SK-N-SH (cell line): ENCODE results near the gene VPS13A. TPM values are rescaled to one million over a fixed set of nuclear protein-coding genes. Genes with fewer than 3 reads are reported as not detected.

Source experiments
- CTCF ChIA-PET: fragments of 300-600, 350-600 bp; formaldehyde crosslinking; extraction: SDS; loops from one replicate; lab custom pipeline; 2021; lab: Yijun Ruan, JAX
- POLR2A ChIA-PET: fragments of 350-600 bp; sonication (Branson Sonifier 250); formaldehyde crosslinking; extraction: SDS; loops from one replicate; lab custom pipeline; 2020; ENCODE audit warnings: antibody characterized with exemption, inconsistent platforms; lab: Yijun Ruan, JAX
- DNase-seq: peaks from one replicate; pipeline ENCODE4 v3.0.0; 2012
- H2AFZ ChIP-seq: fragments of 200-600 bp; sonication (generic); 2 replicates; pipeline ENCODE4 v1.8.1; 2016; ENCODE audit warnings: antibody characterized with exemption, mild to moderate bottlenecking, low read depth
- H3F3A ChIP-seq: fragments of 200-600 bp; sonication (generic); replicated peaks from 2 replicates; pipeline ENCODE3; 2016; ENCODE audit warnings: antibody characterized with exemption, mild to moderate bottlenecking; ENCODE audit not compliant: insufficient read depth
- H3K27ac ChIP-seq, 2 experiments: fragments of 200-500 bp in 1 of 2; fragments of 200-600 bp in 1 of 2; sonication (Bioruptor generic) in 1 of 2; sonication (generic), shearing (Covaris generic) in 1 of 2; 2 replicates each; pipeline versions ENCODE4 v1.5.1 to v1.6.1; 2014 to 2016; ENCODE audit warnings: low read depth in 2 of 2, inconsistent platforms in 1 of 2, low read length in 1 of 2, mild to moderate bottlenecking in 1 of 2, mixed read lengths in 1 of 2
- H3K27me3 ChIP-seq: fragments of 200-600 bp; sonication (generic), shearing (Covaris generic); 2 replicates; pipeline ENCODE4 v1.6.1; 2016; ENCODE audit warnings: mixed run types; ENCODE audit not compliant: insufficient read depth
- H3K36me3 ChIP-seq, 2 experiments: fragments of 200-500 bp in 1 of 2; fragments of 200-600 bp in 1 of 2; sonication (Bioruptor generic) in 1 of 2; sonication (generic) in 1 of 2; replicated peaks in 1 of 2; 2 replicates each; pipeline versions ENCODE3 to v1.5.1; 2014 to 2016; ENCODE audit warnings: low read length in 1 of 2, mild to moderate bottlenecking in 1 of 2; ENCODE audit not compliant: insufficient read depth in 2 of 2, control insufficient read depth in 1 of 2
- H3K4me1 ChIP-seq, 2 experiments: fragments of 200-500 bp in 1 of 2; fragments of 200-600 bp in 1 of 2; sonication (Bioruptor generic) in 1 of 2; sonication (generic), shearing (Covaris generic) in 1 of 2; 2 replicates each; pipeline versions ENCODE4 v1.5.1 to v1.6.1; 2014 to 2016; ENCODE audit warnings: low read depth in 1 of 2, low read length in 1 of 2, mixed run types in 1 of 2; ENCODE audit not compliant: insufficient read depth in 2 of 2, control insufficient read depth in 1 of 2
- H3K4me2 ChIP-seq: fragments of 200-600 bp; sonication (generic), shearing (Covaris generic); 2 replicates; pipeline ENCODE4 v1.6.1; 2017; ENCODE audit warnings: mixed run types
- H3K4me3 ChIP-seq, 2 experiments: fragments of 200-500 bp in 1 of 2; fragments of 200-600 bp in 1 of 2; sonication (Bioruptor generic) in 1 of 2; sonication (generic), shearing (Covaris generic) in 1 of 2; 2 replicates each; pipeline versions ENCODE4 v1.5.1 to v1.8.1; 2014 to 2016; ENCODE audit warnings: low read depth in 2 of 2, inconsistent platforms in 1 of 2, low read length in 1 of 2, mild to moderate bottlenecking in 1 of 2, mixed read lengths in 1 of 2, moderate library complexity in 1 of 2
- H3K79me2 ChIP-seq: fragments of 200-600 bp; sonication (generic); 2 replicates; pipeline ENCODE4 v1.8.1; 2017; ENCODE audit warnings: mild to moderate bottlenecking; ENCODE audit not compliant: insufficient read depth
- H3K9ac ChIP-seq: fragments of 200-600 bp; sonication (generic); 2 replicates; pipeline ENCODE4 v1.6.1; 2017; ENCODE audit warnings: mixed run types
- H3K9me2 ChIP-seq: fragments of 200-600 bp; sonication (generic); 2 replicates; pipeline ENCODE4 v1.6.1; 2017; ENCODE audit warnings: mixed run types
- H3K9me3 ChIP-seq: fragments of 200-600 bp; sonication (generic); 2 replicates; pipeline ENCODE4 v1.6.1; 2017; ENCODE audit warnings: mixed run types, mild to moderate bottlenecking, moderate library complexity
- H4K20me1 ChIP-seq: fragments of 200-600 bp; sonication (generic); 2 replicates; pipeline ENCODE4 v1.6.1; 2017; ENCODE audit warnings: mild to moderate bottlenecking, mixed run types; ENCODE audit not compliant: insufficient read depth
- EZH2phosphoT487 ChIP-seq: fragments of 200-600 bp; sonication (generic); IDR thresholded peaks from 2 replicates; pipeline ENCODE4 v1.6.1; 2017; ENCODE audit warnings: low read depth, mixed run types, mild to moderate bottlenecking, antibody characterized with exemption, moderate library complexity, borderline replicate concordance
- FOSL2 ChIP-seq: IDR thresholded peaks from 2 replicates; pipeline ENCODE4 v1.4.0; 2012; ENCODE audit warnings: low read depth, mild to moderate bottlenecking, moderate library complexity, borderline replicate concordance
- FOXM1 ChIP-seq: IDR thresholded peaks from 2 replicates; pipeline ENCODE4 v1.4.0; 2012; ENCODE audit warnings: low read depth, mild to moderate bottlenecking
- GATA2 ChIP-seq: sonication (generic); formaldehyde crosslinking; IDR thresholded peaks from 2 replicates; pipeline ENCODE4 v1.5.0; 2020; ENCODE audit warnings: mild to moderate bottlenecking, missing genetic modification reagents
- REST ChIP-seq: IDR thresholded peaks from 2 replicates; pipeline ENCODE4 v1.6.1; 2012; ENCODE audit warnings: mild to moderate bottlenecking, low read depth, low read length, moderate library complexity
- RXRA ChIP-seq: IDR thresholded peaks from 2 replicates; pipeline ENCODE4 v1.4.0; 2012; ENCODE audit warnings: low read depth, mild to moderate bottlenecking, borderline replicate concordance
- WGBS: methylation state at CpG from one replicate; pipeline ENCODE4 v1.1.6; 2017; ENCODE audit warnings: low lambda C conversion rate; 5-methylcytosine and 5-hydroxymethylcytosine counted together
- polyA plus RNA-seq, 3 experiments: library from polyadenylated mRNA; depleted of rRNA; stranded (reverse); fragments of >200 nt; gene quantifications; 2 replicates each; pipeline ENCODE4 v1.2.3, GENCODE V29; 2012
- TF ChIP-seq, protein P1 (sequence below): IDR thresholded peaks from 2 replicates; pipeline ENCODE4 v1.4.0; 2012; ENCODE audit warnings: low read depth

VPS13A gene
- polyA plus RNA-seq, 1 of the 3 experiments (the other 2 are of a cell fraction), result 6.0 TPM

DNA sequence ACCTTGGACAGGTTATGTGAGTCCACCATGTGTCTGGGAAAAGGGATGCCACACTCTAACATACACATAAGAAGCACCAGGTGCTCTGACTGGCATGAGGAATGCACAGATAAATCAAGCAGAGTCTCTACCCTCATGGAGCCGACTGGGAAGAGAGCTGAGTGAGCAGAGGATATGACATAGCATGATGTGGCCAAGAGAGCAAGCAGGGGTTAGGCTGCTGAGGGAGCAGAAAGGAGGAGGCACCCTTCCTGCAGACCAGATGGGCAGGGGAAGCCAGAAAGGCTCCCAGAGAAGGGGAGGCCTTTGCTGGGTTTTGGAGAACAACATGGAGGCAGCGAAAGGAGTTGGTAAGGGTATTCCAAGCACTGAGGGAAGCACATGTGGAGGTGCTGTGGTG is 247.7 kb downstream of the VPS13A start:
- H3F3A ChIP-seq, result no peaks in the 10 kb centered on the region
- H3K4me1 ChIP-seq, result peaks cover 4 to 10% of the 10 kb centered on the region in 2 experiments; a peak in 2 of 4 replicates
- ChIA-PET CTCF (interaction anchor here (0.8 to 2.0 kb wide), 4 partner anchors 9 to 611 kb away, joined by 3 to 4 read pairs (median 3); no protein-coding TSS in a partner anchor), POLR2A (no interaction called here)
- no peaks in the 10 kb centered on the region for H3K27me3 ChIP-seq
- H4K20me1 ChIP-seq, result no peaks in the 10 kb centered on the region
- no peak for TF ChIP-seq REST
- TF ChIP-seq EZH2phosphoT487, result no peak
- TF ChIP-seq FOSL2, result no peak
- TF ChIP-seq RXRA, result no peak
- TF ChIP-seq, protein P1, sequence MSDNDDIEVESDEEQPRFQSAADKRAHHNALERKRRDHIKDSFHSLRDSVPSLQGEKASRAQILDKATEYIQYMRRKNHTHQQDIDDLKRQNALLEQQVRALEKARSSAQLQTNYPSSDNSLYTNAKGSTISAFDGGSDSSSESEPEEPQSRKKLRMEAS, result no peak
- WGBS, result 60% methylated on average over 2 of the region's 2 CpGs
- no peaks in the 10 kb centered on the region for H3K36me3 ChIP-seq
- no peak for DNase-seq
- H3K9ac ChIP-seq, result no peak overlapping the region
- H3K27ac ChIP-seq, result no peak overlapping the region
- H3K79me2 ChIP-seq, result no peaks in the 10 kb centered on the region
- no peaks in the 10 kb centered on the region for H3K9me2 ChIP-seq
- H3K9me3 ChIP-seq, result no peaks in the 10 kb centered on the region
- H3K4me3 ChIP-seq, result no peak overlapping the region
- H2AFZ ChIP-seq, result no peak overlapping the region
- H3K4me2 ChIP-seq, result no peak overlapping the region

DNA sequence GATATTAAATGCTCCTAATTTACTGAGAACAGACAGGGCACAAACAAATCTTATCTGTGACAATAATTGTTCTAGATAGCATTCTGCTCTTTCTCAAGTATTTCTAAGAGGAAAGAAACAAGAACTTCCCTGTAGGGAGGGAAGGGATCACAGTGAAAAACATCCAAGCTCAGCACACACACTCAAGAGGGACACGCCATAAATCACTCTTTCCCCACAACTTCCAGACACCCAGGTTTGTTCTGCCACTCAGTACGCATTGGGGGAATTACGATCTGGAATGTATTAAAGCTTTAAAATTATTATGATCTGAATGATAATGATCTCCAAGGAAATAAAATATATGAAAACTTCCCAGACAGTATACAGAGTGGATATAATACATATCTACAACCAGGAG is 249.4 kb downstream of the VPS13A start:
- ChIA-PET POLR2A (no interaction called here), CTCF (no interaction called here)

More for the DNA sequence above, 249.4 kb downstream of the VPS13A start:
- Histone ChIP-seq H3K9me3 (no peaks in the 10 kb centered on the region), H3K9ac (no peak overlapping the region), H2AFZ (no peak overlapping the region), H3K79me2 (no peaks in the 10 kb centered on the region), H3F3A (no peaks in the 10 kb centered on the region), H3K4me2 (no peak overlapping the region), H3K9me2 (no peaks in the 10 kb centered on the region), H3K36me3 (no peaks in the 10 kb centered on the region), H3K4me1 (peaks cover 4 to 10% of the 10 kb centered on the region in 2 experiments; a peak in 2 of 4 replicates), H4K20me1 (no peaks in the 10 kb centered on the region), H3K27ac (no peak overlapping the region), H3K4me3 (no peak overlapping the region), H3K27me3 (no peaks in the 10 kb centered on the region)
- 39% methylated on average over 3 of the region's 3 CpGs for WGBS
- no peak for DNase-seq
- TF ChIP-seq GATA2 (0 out of 2 replicates have a peak, but pooled peaks have one; percentile 7), FOXM1 (no peak)
